ENCODE measurements around the gene CDC20.

The CDC20 gene

GRCh38 chr1:43354936-43355335 lies 3.8 kb upstream of the CDC20 start:
- no peak overlapping the region for H3K4me3 ChIP-seq (replicated peaks; ENCODE audit: low read depth, low read length)
- no peak for DNase-seq (ENCODE audit: low read depth)
- TF ChIP-seq, protein P1, sequence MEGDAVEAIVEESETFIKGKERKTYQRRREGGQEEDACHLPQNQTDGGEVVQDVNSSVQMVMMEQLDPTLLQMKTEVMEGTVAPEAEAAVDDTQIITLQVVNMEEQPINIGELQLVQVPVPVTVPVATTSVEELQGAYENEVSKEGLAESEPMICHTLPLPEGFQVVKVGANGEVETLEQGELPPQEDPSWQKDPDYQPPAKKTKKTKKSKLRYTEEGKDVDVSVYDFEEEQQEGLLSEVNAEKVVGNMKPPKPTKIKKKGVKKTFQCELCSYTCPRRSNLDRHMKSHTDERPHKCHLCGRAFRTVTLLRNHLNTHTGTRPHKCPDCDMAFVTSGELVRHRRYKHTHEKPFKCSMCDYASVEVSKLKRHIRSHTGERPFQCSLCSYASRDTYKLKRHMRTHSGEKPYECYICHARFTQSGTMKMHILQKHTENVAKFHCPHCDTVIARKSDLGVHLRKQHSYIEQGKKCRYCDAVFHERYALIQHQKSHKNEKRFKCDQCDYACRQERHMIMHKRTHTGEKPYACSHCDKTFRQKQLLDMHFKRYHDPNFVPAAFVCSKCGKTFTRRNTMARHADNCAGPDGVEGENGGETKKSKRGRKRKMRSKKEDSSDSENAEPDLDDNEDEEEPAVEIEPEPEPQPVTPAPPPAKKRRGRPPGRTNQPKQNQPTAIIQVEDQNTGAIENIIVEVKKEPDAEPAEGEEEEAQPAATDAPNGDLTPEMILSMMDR (IDR thresholded peaks at IDR 0.05; ENCODE audit: low read length, missing control alignments) = no peak

GRCh38 chr1:43357251-43357650 lies 1.5 kb upstream of the CDC20 start:
- TF ChIP-seq, protein P1 (IDR thresholded peaks at IDR 0.05; ENCODE audit: low read length, missing control alignments) = no peak
- DNase-seq (ENCODE audit: low read depth) = no peak
- H3K4me3 ChIP-seq (replicated peaks; ENCODE audit: low read depth, low read length) = no peak overlapping the region

- TF ChIP-seq, protein P1 (IDR thresholded peaks at IDR 0.05; ENCODE audit: low read length, missing control alignments) = peak; percentile 44
- peak overlapping the region; percentile 61 for H3K4me3 ChIP-seq (replicated peaks; ENCODE audit: low read depth, low read length)
- DNase-seq (ENCODE audit: low read depth) = peak; percentile 49
Observed at GRCh38 chr1:43358121-43358745, 548 bp upstream of the CDC20 start.

DNA sequence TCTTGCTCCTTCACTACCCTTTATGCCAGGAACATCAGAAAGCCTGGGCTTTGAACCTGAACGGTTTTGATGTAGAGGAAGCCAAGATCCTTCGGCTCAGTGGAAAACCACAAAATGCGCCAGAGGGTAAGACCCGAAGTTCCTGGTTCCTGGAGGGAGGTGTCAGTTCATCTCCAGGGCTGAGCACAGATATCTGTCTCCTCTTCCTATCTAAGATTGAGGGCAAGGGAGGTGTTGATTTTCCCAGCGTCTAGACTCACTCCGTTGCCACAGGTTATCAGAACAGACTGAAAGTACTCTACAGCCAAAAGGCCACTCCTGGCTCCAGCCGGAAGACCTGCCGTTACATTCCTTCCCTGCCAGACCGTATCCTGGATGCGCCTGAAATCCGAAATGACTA lies 915 bp downstream of the CDC20 start:
- peak overlapping the region; percentile 61 for H3K4me3 ChIP-seq (replicated peaks; ENCODE audit: low read depth, low read length)
- TF ChIP-seq, protein P1 (IDR thresholded peaks at IDR 0.05; ENCODE audit: low read length, missing control alignments) = no peak

GRCh38 chr1:43360616-43361015 lies 1.8 kb downstream of the CDC20 start:
- DNase-seq (ENCODE audit: low read depth) = no peak
- TF ChIP-seq, protein P1 (IDR thresholded peaks at IDR 0.05; ENCODE audit: low read length, missing control alignments) = no peak
- H3K4me3 ChIP-seq (replicated peaks; ENCODE audit: low read depth, low read length) = peak overlapping the region; percentile 61

More for the DNA sequence above, 915 bp downstream of the CDC20 start:
- no peak for DNase-seq (ENCODE audit: low read depth)

- TF ChIP-seq, protein P1 (IDR thresholded peaks at IDR 0.05; ENCODE audit: low read length, missing control alignments) = no peak
- H3K4me3 ChIP-seq (replicated peaks; ENCODE audit: low read depth, low read length) = no peak overlapping the region
- DNase-seq (ENCODE audit: low read depth) = no peak
Observed at GRCh38 chr1:43363283-43363934, 4.6 kb downstream of the CDC20 start.
